ENCODE measurements around the gene HOXB9. TPM values are rescaled to one million over a fixed set of nuclear protein-coding genes. Genes with fewer than 3 reads are reported as not detected.

The HOXB9 gene
- total RNA-seq (0.69 and 1.1 TPM in 2 replicates), polyA plus RNA-seq (0.49 and 0.79 TPM in 2 replicates), polyA minus RNA-seq (1.3 and 2.6 TPM in 2 replicates), Bru-seq, nascent RNA (percentile 26 among the genes with signal in this experiment), BruChase-seq, experiment 1, labeled RNA remaining after a 6-hour chase (percentile 43 among the genes with signal in this experiment), BruChase-seq, experiment 2, labeled RNA remaining after a 2-hour chase (percentile 42 among the genes with signal in this experiment)
- polyA plus RNA-seq (2011; cell fraction: cytosol; rRNA removed): 0.62 and 0.82 TPM in 2 replicates
- 0.50 and 0.54 TPM in 2 replicates for polyA plus RNA-seq (2011; cell fraction: nucleus; rRNA removed)
- polyA plus RNA-seq (2012): 0.98 and 1.4 TPM in 2 replicates
- not detected for polyA minus RNA-seq (2011; cell fraction: cytosol; rRNA and poly(A)+ RNA removed)
- polyA minus RNA-seq (2011; cell fraction: nucleus; rRNA and poly(A)+ RNA removed): 0.24 and 0.38 TPM in 2 replicates
- long read RNA-seq: 0 reads

- Histone ChIP-seq H3K9me1 (replicated peaks; ENCODE audit: control insufficient read depth, extremely low read depth, insufficient read depth, low read length) (no peaks in the 10 kb centered on the region), H3K36me3 (ENCODE audit: control insufficient read depth in 2 of 2, extremely low read depth in 1 of 2, insufficient read depth in 2 of 2, low read length in 2 of 2) (no peaks in the 10 kb centered on the region), H4K20me1 (replicated peaks; ENCODE audit: control insufficient read depth, extremely low read depth, insufficient read depth, low read length) (no peaks in the 10 kb centered on the region), H3K27ac (ENCODE audit: insufficient read depth, low read depth, low read length) (no peak within 1 kb of the TSS), H3K4me3 (replicated peaks in 1 of 3; ENCODE audit: insufficient read depth in 1 of 3, low read depth in 1 of 3, low read length in 3 of 3) (peak within 1 kb of the TSS; percentile 40 to 66 (median 64)), H3K27me3 (ENCODE audit: control insufficient read depth in 2 of 2, insufficient read depth in 2 of 2, low read length in 2 of 2) (peaks cover 72 to 96% of the 10 kb centered on the region in 2 experiments), H2AFZ (ENCODE audit: low read depth, low read length) (peak within 1 kb of the TSS; percentile 86), H3K4me1 (ENCODE audit: control insufficient read depth, extremely low read depth, insufficient read depth, low read length) (peaks cover 13% of the 10 kb centered on the region), H3K9ac (replicated peaks; ENCODE audit: extremely low read depth, insufficient read depth, low read length) (peak within 1 kb of the TSS; percentile 38), H3K79me2 (ENCODE audit: control insufficient read depth, insufficient read depth, low read length) (no peaks in the 10 kb centered on the region), H3K4me2 (ENCODE audit: insufficient read depth, low read length) (peak within 1 kb of the TSS; percentile 82), H3K9me3 (replicated peaks; ENCODE audit: control insufficient read depth, insufficient read depth, low read length) (no peaks in the 10 kb centered on the region)
- intact Hi-C loops (cut with micrococcal nuclease) (no loop called here), dilution Hi-C loops (cut with MboI; ENCODE audit: extremely low pct_ligation_motif_present, low sequenced_read_pairs) (no loop called here)
- peak; percentile 33 for TF ChIP-seq EZH2 (IDR thresholded peaks at IDR 0.05; ENCODE audit: borderline replicate concordance, low read depth, low read length, severe bottlenecking)
- no peak for TF ChIP-seq CTCF (IDR thresholded peaks at IDR 0.05; ENCODE audit: extremely low read depth in 1 of 2, insufficient read depth in 1 of 2, low read depth in 1 of 2, low read length in 2 of 2)
- ChIA-PET CTCF (interaction anchor here (0.9 to 3.2 kb wide), 7 partner anchors 10 to 547 kb away, joined by 3 to 73 read pairs (median 4); no protein-coding TSS in a partner anchor), POLR2A (no interaction called here)
- FAIRE-seq: peak; percentile 76
- BruUV-seq (replicated peaks): no TSS peak
- DNase-seq (ENCODE audit: low read depth, low spot score): peak; percentile 22
Observed at GRCh38 chr17:48626245-48627117, at the start of gene HOXB9. Gene HOXB9, minus strand, starts transcription at chr17:48626358. Its CDS starts 89 bp downstream, at chr17:48626269.

Measured in endothelial cell of umbilical vein (primary cell).